GM21737 (cell line): ENCODE measurements around the gene KCNJ12.
"Not testable (repeated sequence)": the region's sequence is repeated elsewhere in the genome, so short reads cannot be mapped to it uniquely, and the experiment has no call there.

Source experiments
- ATAC-seq: cut with Tn5 transposase; IDR thresholded peaks from one replicate; pipeline ENCODE4 v1.9.1; 2021; ENCODE audit warnings: mild to moderate bottlenecking, moderate library complexity; ENCODE audit not compliant: unreplicated experiment

The KCNJ12 gene

GRCh38 chr17:21348926-21349261 is 27.3 kb upstream of the KCNJ12 start:
- not testable (repeated sequence) for ATAC-seq

- ATAC-seq, result not testable (repeated sequence)
These were observed 26.7 kb upstream of the KCNJ12 start for GRCh38 chr17:21349358-21350050.

GRCh38 chr17:21350495-21350894 is 25.7 kb upstream of the KCNJ12 start:
- ATAC-seq, result not testable (repeated sequence)

GRCh38 chr17:21351366-21352065 is 24.6 kb upstream of the KCNJ12 start:
- no peak for ATAC-seq

GRCh38 chr17:21352221-21352980 is 23.8 kb upstream of the KCNJ12 start:
- ATAC-seq, result no peak

- no peak for ATAC-seq
These were observed 23.2 kb upstream of the KCNJ12 start for GRCh38 chr17:21352981-21353265.

GRCh38 chr17:21353326-21354010 is 22.7 kb upstream of the KCNJ12 start:
- ATAC-seq, result no peak

- ATAC-seq, result no peak
These were observed 21.3 kb upstream of the KCNJ12 start for GRCh38 chr17:21354796-21355385.

GRCh38 chr17:21355586-21355985 is 20.6 kb upstream of the KCNJ12 start:
- ATAC-seq, result no peak

- no peak for ATAC-seq
These were observed 19.5 kb upstream of the KCNJ12 start for GRCh38 chr17:21356537-21357127.

- no peak for ATAC-seq
These were observed 18.9 kb upstream of the KCNJ12 start for GRCh38 chr17:21357281-21357680.

- no peak for ATAC-seq
These were observed 18.2 kb upstream of the KCNJ12 start for GRCh38 chr17:21357696-21358656.

GRCh38 chr17:21358682-21359482 is 17.3 kb upstream of the KCNJ12 start:
- no peak for ATAC-seq

- no peak for ATAC-seq
These were observed 16.7 kb upstream of the KCNJ12 start for GRCh38 chr17:21359483-21359840.

- no peak for ATAC-seq
These were observed 16.1 kb upstream of the KCNJ12 start for GRCh38 chr17:21360048-21360447.

- ATAC-seq, result no peak
These were observed 14.9 kb upstream of the KCNJ12 start for GRCh38 chr17:21361020-21361809.

- no peak for ATAC-seq
These were observed 13.7 kb upstream of the KCNJ12 start for GRCh38 chr17:21362331-21362931.
